Neural crest cell (in vitro differentiated cells): ENCODE results near the gene MAGI2. TPM values are rescaled to one million over a fixed set of nuclear protein-coding genes. Genes with fewer than 3 reads are reported as not detected.

Experiments used
- DNase-seq: peaks from one replicate; pipeline ENCODE4 v3.0.0; 2021; ENCODE audit warnings: low read depth, mixed read lengths, low spot score
- H3K27ac Mint-ChIP-seq: one replicate; pipeline ENCODE4 v1.8.0; 2021; ENCODE audit warnings: mild to moderate bottlenecking, mixed read lengths; ENCODE audit not compliant: unreplicated experiment
- H3K27me3 Mint-ChIP-seq: 2 replicates; pipeline ENCODE4 v1.8.0; 2021; ENCODE audit warnings: low read depth, mild to moderate bottlenecking, mixed read lengths
- H3K36me3 Mint-ChIP-seq: 2 replicates; pipeline ENCODE4 v1.8.0; 2021; ENCODE audit warnings: low read depth, mild to moderate bottlenecking, mixed read lengths
- H3K4me1 Mint-ChIP-seq: 2 replicates; pipeline ENCODE4 v1.8.0; 2021; ENCODE audit warnings: mixed read lengths
- H3K4me3 Mint-ChIP-seq: one replicate; pipeline ENCODE4 v1.8.0; 2021; ENCODE audit warnings: mild to moderate bottlenecking, mixed read lengths
- H3K9me3 Mint-ChIP-seq: 2 replicates; pipeline ENCODE4 v1.8.0; 2021; ENCODE audit warnings: mixed read lengths
- total RNA-seq: library from RNA; stranded (reverse); gene quantifications from 2 replicates; pipeline ENCODE4 v1.2.1, GENCODE V29; 2021
- TF ChIP-seq, protein P1 (sequence below): fragments of 200-600 bp; sonication (generic); conservative IDR thresholded peaks from 2 replicates; pipeline ENCODE4 v1.5.0; 2021; ENCODE audit warnings: antibody characterized with exemption, mild to moderate bottlenecking

Gene MAGI2
- total RNA-seq, 1 donor from 2014 or later = 10.0 TPM

DNA sequence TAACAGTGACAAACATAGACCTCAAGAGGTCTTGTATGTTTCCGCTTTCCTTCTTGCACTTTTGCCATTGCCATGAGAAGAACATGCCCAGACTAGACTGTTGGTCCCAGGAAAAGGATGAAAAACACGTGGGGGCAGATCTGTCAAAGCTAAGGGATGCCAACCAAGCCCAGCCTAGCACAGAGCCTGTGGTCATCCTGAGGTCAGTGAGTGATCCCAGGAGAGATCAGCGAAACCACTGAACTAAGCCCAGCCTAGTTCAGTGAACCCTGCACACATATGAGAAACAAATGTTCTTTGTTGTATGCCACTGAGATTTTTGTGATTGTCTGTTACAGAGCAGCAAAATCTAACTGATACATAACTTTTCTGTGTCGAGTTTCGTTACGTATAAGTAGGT, 718.8 kb downstream of the MAGI2 start:
- no peak overlapping the region for H3K27ac Mint-ChIP-seq
- H3K36me3 Mint-ChIP-seq = no peaks in the 10 kb centered on the region
- no peaks in the 10 kb centered on the region for H3K9me3 Mint-ChIP-seq
- no peak for DNase-seq
- no peaks in the 10 kb centered on the region for H3K4me1 Mint-ChIP-seq
- H3K27me3 Mint-ChIP-seq = no peaks in the 10 kb centered on the region
- TF ChIP-seq, protein P1, sequence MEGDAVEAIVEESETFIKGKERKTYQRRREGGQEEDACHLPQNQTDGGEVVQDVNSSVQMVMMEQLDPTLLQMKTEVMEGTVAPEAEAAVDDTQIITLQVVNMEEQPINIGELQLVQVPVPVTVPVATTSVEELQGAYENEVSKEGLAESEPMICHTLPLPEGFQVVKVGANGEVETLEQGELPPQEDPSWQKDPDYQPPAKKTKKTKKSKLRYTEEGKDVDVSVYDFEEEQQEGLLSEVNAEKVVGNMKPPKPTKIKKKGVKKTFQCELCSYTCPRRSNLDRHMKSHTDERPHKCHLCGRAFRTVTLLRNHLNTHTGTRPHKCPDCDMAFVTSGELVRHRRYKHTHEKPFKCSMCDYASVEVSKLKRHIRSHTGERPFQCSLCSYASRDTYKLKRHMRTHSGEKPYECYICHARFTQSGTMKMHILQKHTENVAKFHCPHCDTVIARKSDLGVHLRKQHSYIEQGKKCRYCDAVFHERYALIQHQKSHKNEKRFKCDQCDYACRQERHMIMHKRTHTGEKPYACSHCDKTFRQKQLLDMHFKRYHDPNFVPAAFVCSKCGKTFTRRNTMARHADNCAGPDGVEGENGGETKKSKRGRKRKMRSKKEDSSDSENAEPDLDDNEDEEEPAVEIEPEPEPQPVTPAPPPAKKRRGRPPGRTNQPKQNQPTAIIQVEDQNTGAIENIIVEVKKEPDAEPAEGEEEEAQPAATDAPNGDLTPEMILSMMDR = no peak
- no peak overlapping the region for H3K4me3 Mint-ChIP-seq

DNA sequence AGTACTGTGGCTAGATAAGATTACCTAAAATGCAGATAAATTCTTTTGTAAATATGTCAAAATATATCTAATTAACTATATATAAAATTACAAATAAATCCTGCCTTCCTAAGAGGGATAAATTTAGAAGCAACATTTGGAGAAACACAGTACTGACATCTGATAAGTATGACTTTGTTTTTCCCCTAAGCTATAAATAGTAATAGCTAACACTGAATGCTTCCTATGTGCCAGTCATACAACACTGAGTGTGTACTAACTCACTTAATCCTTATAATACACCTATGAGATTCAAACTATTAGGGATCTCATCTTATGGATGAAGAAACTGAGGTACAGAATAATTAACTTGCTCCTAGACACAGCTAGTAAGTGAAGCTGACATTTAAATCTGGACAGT, 733.4 kb downstream of the MAGI2 start:
- H3K36me3 Mint-ChIP-seq = no peaks in the 10 kb centered on the region
- no peak overlapping the region for H3K4me3 Mint-ChIP-seq
- peaks cover under 1% of the 10 kb centered on the region for H3K4me1 Mint-ChIP-seq
- TF ChIP-seq, protein P1 = no peak
- peaks cover 9% of the 10 kb centered on the region for H3K9me3 Mint-ChIP-seq
- no peaks in the 10 kb centered on the region for H3K27me3 Mint-ChIP-seq
- no peak overlapping the region for H3K27ac Mint-ChIP-seq
- DNase-seq = no peak

DNA sequence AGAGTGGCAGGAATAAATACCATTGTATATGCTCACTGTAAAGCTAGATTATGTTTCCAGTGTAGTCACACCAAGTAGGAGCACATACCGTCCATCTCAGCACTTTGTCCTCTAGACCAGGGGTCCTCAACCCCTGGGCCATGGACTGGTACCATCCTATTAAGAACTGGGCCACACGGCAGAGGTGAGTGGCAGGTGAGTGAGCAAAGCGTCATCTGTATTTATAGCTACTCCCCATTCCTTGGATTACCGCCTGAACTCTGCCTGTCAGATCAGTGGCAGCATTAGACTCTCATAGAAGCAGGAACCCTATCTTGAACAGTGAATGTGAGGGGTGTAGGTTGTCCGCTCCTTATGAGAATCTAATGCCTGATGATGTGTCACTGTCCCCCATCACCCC, 735.3 kb downstream of the MAGI2 start:
- no peak overlapping the region for H3K4me3 Mint-ChIP-seq

DNA sequence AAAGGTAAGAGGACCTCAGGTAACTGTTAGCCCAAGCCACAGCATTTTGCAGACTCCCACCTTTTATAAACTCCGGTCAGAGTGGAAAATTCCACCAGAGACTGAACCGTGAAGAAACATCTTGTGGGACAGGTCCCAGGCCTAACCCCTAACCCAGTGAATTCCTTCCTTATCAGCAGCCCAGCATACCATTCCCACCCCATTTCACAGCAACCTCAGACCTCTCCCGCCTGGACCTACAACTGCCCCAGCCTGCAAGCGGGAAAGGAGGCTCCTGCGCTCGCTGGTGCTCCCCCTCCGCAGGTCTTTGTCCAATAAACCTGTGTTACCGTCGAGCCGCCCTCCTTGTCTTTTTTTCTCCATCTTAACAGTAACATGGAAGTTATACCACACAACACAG, 736.6 kb downstream of the MAGI2 start:
- Mint-ChIP-seq H3K4me1 (peaks cover 16% of the 10 kb centered on the region), H3K9me3 (no peaks in the 10 kb centered on the region), H3K36me3 (no peaks in the 10 kb centered on the region), H3K4me3 (no peak overlapping the region), H3K27ac (peak overlapping the region; percentile 73), H3K27me3 (no peaks in the 10 kb centered on the region)
- TF ChIP-seq, protein P1 = no peak
- no peak for DNase-seq

More for the DNA sequence above, 735.3 kb downstream of the MAGI2 start:
- Mint-ChIP-seq H3K9me3 (peaks cover under 1% of the 10 kb centered on the region), H3K27ac (no peak overlapping the region), H3K27me3 (no peaks in the 10 kb centered on the region), H3K36me3 (no peaks in the 10 kb centered on the region), H3K4me1 (peaks cover 16% of the 10 kb centered on the region)
- TF ChIP-seq, protein P1 = no peak
- no peak for DNase-seq

DNA sequence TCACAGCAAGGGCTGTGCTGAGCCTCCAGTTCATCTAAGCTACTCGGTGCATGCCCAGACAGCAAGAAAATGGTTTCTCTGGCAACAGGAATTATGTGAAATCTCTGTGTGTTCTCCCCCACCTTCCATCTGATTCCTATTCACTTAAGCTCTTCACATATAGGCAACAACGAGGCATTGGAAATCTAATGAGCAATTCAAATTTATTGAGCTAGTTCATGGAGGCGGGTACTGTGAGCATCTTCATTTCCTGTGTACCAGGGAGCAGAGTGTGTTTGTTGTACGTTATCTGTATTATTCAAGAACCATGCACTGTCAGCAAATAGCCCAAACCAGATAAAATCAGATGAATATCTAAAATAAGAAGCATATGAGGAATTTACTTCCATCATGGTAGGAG, 739.1 kb downstream of the MAGI2 start:
- Mint-ChIP-seq H3K27ac (no peak overlapping the region), H3K9me3 (no peaks in the 10 kb centered on the region), H3K27me3 (no peaks in the 10 kb centered on the region), H3K4me3 (no peak overlapping the region), H3K4me1 (peaks cover 16% of the 10 kb centered on the region), H3K36me3 (no peaks in the 10 kb centered on the region)
- no peak for DNase-seq
- TF ChIP-seq, protein P1 = no peak

DNA sequence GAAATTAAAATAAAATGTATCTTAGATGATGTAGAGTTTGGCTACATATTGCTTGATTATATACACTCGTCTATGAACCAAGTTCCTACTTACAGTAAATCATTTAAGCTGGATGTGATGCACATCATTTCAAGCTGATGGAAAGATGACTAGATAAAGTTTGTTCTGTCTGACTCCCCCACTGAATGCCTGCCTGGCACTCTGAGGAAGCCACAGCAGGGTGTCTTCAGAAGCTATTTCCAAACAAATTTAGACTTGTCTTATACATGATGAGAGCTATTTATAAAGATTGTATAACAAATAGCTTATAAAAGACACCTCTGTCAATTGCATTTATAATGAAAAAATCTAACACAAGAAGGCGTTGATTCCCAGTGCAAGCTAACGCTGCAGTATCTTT, 741.4 kb downstream of the MAGI2 start:
- peaks cover 16% of the 10 kb centered on the region for H3K4me1 Mint-ChIP-seq
- no peak for DNase-seq
- no peaks in the 10 kb centered on the region for H3K36me3 Mint-ChIP-seq
- H3K27ac Mint-ChIP-seq = no peak overlapping the region
- no peaks in the 10 kb centered on the region for H3K9me3 Mint-ChIP-seq
- H3K27me3 Mint-ChIP-seq = no peaks in the 10 kb centered on the region
- H3K4me3 Mint-ChIP-seq = no peak overlapping the region
- TF ChIP-seq, protein P1 = no peak
